ENCODE data around the gene TOB1.
"Not testable (repeated sequence)": the region's sequence is repeated elsewhere in the genome, so short reads cannot be mapped to it uniquely, and the experiment has no call there.

Gene TOB1

DNA sequence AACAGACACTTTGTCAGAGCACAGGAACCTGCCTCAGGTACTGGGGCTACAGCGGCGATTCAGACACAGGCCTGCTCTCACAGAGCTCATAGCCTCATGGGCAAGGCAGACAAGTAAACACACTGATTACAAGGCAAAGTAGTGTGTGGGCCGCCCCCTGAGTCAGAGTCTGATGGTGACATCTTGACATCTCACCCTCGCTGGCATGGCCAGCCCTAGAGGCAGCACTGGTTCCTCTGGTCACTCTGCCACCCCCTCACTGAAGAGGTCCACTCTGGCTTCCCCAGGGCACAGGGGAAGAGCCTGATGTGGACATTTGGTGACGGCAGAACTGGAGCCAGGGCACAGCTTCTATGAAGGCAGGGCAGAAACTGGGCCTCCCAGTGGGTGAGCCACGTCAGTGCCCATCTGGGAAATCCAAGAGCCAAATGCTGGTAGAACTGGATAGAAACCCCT, 32.9 kb upstream of the TOB1 start:
- no peak for DNase-seq (ENCODE audit: extremely low read depth in 1 of 2, low read depth in 1 of 2)

DNA sequence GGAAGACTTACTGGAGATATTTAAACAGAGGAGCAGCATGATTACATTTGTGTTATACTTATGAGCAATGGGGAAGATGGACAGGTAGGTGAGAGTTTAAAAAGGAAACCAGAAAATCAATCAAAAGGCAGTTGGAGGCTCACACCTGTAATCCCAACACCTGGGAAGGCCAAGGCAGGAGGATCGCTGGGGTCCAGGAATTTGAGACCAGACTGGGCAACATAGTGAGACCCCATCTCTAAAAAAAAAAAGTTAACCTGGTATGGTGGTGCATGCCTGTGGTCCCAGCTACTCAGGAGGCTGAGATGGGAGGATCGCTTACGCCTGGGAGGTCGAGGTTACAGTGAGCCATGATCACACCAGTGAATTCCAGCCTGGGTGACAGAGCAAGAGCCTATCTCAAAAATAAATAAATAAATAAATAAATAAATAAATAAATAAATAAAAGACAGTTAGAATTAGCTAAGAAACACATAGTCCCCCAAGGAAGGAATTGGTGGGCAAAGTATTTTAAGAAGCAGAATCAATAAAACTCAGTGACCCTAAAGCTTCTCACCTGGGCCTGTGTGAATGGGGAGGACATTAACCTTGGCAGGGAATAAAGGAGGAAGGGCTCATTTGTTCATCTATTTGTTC, 32.3 kb upstream of the TOB1 start:
- no peak for DNase-seq (ENCODE audit: extremely low read depth in 1 of 2, low read depth in 1 of 2)

DNA sequence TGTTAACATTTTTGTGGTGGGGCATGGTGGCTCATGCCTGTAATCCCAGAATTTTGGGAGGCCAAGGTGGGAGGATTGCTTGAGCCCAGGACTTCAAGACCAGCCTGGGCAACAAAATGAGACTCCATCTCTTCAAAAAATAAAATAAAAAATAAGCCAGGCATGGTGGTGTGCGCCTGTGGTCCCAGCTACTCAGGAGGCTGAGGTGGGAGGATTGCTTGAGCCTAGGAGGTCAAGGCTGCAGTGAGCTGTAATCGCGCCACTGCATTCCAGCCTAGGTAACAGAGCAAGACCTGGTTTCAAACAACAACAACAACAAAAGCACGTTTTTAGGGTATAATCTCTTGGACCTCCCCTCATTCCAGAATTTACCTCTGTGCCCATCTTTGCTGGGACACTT, 28.4 kb upstream of the TOB1 start:
- DNase-seq (ENCODE audit: extremely low read depth in 1 of 2, low read depth in 1 of 2): not testable (repeated sequence)

DNA sequence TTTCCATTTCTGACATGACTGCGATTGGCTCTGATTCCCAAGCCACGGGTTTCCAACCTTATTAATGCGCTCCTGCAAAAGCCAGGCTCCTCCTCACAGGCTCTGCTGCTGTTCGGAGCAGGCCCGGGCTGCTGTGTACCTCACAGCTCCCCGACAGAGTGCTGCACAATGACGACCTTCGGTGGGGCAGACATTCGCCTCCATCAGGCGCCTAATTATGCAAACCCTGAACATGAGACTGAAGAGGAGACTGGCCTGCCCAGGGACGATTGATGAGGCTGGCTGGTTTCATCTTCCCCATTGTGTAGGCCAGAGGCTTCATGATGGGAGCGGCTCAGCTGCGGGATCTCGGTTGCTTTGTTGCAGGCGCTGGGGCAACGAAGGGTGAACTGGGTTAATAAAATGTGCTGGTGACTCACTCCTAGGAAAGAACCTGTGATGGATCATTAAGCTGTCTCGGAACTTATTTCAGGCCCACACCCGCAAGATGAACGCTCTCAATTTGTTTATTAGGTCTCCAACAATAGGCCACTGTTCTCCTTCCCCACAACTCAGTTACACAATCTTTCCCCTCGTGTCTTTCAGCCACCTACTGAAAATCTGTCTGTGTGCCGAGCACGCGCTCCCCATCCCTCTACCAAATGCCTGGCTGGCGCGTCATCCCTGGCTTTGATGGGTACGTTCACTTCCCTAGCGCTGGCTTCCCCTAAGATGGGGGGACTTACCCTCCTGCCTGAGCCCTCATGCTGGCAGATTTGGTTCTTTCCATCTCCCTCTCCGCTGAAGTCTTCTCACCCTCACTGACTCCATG, 27.2 kb upstream of the TOB1 start:
- DNase-seq (ENCODE audit: extremely low read depth in 1 of 2, low read depth in 1 of 2): no peak

DNA sequence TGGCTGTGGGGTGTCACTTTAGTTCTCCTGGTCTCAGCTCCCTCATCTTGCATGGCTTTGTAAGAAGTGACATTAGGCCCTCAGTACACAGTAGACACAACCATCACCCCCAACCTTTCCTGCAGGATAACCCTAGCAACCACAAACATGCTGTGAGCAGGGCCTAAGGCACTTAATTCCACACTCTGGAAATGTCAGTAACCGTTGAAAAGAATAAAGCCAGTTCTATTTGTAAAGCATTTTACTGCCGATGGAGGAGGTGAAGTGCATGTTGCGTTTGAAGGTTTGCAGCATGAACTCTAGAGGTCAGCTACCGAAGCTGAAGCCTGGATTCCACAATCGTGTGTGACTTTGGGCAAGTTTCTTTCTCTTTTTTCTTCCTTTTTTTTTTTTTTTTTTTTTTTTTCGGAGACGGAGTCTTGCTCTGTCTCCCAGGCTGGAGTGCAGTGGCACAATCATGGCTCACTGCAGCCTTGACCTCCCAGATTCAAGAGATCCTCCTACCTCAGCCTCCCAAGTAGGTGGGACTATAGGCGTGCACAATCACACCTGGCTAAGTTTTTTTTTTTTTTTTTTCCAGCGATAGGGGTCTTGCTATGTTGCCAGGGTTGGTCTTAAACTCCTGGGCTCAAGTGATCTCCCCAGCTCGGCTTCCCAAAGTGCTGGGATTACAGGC, 26.1 kb upstream of the TOB1 start:
- DNase-seq (ENCODE audit: extremely low read depth in 1 of 2, low read depth in 1 of 2): no peak

DNA sequence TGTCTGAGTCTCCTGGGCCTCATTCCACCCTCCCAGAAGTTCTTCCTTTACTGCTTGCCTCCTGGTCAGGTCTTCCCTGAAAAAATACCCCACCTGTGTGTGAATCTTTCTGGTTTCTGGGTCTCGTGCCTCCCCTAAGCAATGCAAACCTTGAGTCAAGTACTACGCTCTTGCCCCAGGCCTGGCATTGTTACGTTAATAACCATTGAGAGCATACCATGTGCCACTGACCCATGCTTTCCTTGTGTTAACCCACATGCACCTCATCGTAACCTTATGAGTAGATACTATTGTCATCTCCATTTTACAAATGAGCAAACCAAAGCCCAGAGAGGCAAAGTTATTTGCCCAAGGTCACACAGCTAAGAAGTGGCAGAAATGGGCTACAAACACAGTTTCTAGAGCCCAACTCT, 25.4 kb upstream of the TOB1 start:
- no peak for DNase-seq (ENCODE audit: extremely low read depth in 1 of 2, low read depth in 1 of 2)

DNA sequence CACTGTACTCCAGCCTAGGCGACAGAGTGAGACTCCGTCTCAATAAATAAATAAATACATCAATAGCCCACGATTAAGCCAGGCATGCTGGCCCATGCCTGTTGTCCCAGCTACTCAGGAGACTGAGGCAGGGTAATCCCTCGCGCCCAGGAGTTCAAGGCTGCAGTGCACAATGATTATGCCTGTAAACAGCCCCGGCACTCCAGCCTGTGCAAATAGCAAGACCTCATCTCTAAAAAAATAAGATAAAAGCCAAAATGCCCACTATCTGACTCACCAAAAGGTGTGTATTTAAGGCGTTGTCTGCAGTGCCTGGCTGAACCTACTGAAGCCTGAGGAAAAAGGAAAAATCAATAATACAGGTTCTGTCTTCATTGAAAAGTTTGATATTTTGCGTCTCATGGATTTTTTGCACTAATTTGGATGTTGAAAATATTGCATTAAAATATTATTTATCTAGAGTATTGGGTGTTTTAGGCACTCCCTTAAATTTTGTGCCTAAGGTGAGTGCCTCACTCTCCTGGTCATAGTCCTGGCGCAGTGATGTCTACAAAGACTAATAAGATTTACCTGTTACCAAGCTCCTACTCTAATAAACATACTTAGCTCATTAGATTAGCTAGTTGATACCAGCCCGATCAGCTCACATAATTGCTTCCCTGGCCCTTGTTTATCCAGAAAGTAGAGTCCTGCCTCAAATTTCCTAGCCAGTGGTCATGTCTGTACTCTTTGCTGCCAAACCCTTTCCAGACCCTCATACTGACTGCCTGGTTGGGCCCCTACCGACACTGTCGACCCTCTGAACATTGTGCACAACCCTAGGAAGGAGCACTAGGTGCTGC, 24.7 kb upstream of the TOB1 start:
- no peak for DNase-seq (ENCODE audit: extremely low read depth in 1 of 2, low read depth in 1 of 2)

DNA sequence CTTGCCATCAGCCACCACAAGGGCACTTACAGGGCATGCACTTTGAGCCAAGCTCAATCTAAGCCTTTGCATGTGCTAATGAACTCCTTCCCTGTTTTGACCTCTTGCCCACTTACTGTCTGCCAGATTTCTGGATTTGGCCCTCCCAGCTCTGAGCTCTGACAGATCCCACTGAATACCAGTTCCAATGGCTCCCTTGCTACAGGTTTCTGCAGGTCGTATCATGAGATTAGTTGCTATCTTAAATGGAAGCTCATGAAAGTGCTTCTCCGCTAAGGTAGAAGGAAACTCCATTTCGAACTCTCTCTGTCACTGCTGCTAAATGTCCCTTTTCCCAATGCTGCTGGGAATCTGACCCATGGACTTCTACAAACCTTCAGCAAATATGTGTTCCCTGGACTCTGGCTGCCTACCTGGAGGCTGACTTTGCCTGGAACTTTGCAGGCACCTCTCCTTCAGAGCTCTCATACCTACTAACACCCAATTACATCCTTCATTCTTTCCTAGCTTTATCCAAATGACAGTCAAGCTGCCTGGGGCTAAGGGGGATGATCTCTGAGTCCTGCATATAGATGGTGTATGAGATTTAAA, 23.5 kb upstream of the TOB1 start:
- DNase-seq (ENCODE audit: extremely low read depth in 1 of 2, low read depth in 1 of 2): no peak

DNA sequence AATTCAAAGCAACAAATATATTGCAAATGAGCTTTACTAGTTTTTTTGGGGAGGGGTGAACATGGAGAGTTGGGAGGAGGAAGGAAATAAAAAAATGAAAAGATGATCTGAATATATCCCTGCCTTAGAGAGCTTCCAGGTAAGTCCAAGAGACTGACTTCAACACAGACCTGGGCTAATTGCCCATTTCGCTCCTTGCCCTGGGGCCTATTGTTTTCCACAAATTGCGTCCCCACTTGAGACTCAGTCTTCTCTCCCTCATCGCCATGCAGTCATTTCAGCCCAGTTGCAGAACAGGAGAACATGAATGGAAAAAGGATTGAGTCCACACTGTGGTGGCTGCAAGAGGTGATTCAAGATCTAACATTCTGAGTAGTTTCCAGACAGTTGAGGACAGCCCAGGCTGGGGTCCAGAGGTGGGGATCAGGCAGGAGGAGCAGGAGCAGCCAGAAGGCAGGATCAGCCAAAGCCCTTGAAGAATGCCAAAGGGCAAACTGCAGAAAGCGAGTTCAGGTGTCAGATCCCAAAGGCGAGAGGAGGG, 21.6 kb upstream of the TOB1 start:
- DNase-seq (ENCODE audit: extremely low read depth in 1 of 2, low read depth in 1 of 2): no peak

DNA sequence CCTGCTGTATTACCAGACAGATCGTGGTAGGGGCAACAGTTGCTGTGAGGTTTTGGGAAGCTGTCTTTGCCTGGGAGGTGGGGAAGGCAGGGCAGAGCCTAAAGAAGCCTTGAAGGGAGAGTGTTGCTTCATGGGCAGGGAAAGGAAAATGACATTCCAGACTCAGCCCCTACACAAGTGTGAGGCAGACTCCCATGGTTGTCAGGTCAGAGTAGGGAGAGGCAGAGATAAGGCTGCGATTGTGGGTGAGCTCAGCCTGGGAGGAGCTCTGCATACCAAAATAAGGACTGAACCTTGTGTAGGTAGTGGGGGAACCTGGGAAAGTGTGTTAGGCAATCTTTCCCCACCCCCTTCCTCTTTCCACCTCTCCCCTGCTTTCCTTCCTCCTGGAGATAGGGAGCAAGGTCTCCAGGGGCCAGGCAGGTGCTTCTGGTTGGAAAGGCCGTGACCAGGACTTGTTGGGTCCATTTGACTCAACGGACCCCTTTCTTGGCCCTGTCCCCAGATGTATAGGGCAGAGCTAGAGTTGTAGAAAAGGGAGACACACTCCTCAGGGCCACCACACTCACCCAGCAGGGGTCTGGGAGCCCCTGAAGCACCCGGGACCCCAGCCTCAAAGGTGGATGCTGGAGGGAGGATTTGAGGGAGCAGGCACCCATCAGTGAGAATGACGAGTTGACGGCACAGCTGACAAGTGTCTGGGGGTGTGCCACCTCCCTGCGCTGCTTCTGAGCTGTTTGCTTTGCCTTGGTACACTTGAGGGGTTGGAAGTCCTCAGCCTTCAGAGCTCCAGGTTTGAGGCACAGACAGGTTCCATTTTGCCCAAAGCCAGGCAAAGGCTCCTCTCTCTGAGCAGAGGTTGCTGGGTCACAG, 18.5 kb upstream of the TOB1 start:
- no peak for DNase-seq (ENCODE audit: extremely low read depth in 1 of 2, low read depth in 1 of 2)

DNA sequence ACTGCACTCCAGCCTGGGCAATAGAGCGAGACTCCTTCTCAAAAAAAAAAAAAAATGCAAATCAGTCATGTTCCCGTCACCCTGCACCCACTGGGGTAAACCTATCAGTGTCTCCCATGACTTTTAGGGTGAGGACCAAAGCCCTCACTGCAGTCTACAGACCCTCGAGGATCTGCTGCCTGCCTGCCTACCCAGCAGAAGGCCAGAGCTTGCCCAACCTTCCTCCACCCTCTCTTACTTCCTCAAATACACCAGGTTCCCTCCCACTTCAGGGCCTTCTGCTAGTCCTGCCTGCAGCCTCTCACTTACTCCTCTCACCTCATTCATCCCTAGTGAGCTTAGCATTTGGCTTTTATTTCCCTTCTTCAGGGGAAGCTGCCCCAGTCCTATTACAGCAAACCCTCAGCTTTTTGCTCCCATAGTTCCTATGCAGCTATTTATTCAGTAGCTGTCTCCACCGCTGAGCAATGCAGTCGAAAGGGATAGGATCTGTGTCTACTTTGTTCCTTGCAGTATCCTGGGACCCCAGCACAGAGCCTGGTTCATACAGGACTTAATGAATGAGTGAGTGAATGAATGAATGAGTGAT, 17.8 kb upstream of the TOB1 start:
- no peak for DNase-seq (ENCODE audit: extremely low read depth in 1 of 2, low read depth in 1 of 2)

DNA sequence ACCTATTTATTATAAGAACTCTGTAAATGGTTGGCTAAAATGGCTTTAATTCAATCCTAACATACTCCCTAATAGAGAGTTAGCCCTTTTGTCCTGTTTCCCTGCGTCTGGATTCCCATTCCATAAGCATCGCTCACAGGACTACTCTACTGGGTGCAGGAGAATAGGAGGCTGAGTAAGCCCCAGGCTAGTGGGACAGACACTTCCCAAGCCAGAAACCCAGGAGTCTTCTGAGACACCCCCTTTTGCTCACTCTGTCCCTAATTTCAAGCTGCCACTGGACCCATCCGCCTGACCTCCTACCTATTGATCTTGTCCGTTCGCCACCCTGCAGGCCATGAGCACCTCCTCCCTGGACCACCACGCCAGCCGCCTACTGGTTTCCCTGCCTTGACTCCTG, 16.7 kb upstream of the TOB1 start:
- DNase-seq (ENCODE audit: extremely low read depth in 1 of 2, low read depth in 1 of 2): no peak

DNA sequence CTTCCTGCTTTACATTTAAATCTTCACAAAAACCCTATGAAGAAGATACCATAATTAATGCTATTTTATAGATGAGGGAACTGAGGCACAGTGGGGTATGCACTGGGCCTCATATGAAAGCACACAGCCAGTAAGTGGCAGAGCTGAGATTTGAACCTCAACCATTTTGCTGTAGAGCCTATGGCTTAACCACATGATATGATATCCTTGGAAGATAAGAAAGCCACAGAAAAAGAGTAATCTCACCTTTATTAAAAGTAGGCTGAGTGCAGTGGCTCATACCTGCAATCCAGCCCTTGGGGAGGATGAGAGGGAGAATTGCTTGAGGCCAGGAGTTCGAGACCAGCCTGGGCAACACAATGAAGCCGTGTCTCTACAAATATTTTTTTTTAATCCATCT, 15.0 kb upstream of the TOB1 start:
- no peak for DNase-seq (ENCODE audit: extremely low read depth in 1 of 2, low read depth in 1 of 2)

DNA sequence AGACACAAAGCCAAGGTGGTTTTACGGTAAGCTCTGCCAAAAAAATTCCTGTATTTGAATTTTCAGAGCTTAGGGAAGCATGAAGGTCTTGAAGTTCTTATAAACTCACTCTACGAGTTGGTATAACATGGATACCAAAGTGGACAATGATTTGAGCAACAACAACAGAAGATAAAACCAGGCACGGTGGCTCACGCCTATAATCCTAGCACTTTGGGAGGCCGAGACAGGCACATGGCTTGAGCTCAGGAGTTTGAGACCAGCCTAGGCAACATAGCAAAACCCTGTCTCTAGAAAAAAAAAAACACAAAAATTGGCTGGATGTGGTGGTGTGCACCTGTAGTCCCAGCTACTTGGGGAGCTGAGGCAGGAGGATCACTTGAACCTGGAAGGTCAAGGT, 12.9 kb upstream of the TOB1 start:
- no peak for DNase-seq (ENCODE audit: extremely low read depth in 1 of 2, low read depth in 1 of 2)

DNA sequence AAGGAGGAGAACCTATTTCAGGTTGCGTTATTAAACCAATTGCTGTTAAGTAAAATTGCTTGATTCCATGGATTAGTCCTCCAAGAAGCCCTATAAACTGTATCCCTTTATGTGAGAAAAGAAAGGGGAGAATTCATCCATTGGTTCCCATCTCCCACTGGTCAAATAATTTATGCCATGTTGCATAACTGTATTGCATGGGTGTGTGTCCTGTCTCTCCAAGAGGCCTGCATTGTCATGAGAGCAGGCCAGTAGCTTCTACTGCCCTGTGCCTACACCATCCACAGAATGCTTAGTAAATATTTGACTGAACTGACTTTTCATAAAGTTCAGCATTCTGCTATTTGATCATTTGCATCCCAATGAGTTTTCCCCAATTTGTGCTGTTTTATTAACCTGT, 11.7 kb upstream of the TOB1 start:
- no peak for DNase-seq (ENCODE audit: extremely low read depth in 1 of 2, low read depth in 1 of 2)

DNA sequence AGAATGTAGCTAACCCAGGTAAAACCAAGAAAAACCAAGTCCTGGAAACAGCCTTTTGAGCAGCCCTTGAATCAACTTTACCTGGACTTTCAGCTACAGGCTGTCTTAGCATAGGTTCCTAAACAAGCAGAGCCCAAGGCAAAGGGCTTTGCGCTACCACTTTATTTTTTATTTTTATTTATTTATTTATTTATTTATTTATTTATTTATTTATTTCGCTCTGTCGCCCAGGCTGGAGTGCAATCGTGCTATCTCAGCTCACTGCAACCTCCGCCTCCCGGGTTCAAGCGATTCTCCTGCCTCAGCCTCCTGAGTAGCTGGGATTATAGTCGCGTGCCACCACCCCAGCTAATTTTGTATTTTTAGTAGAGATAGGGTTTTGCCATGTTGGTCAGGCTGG, 10.9 kb upstream of the TOB1 start:
- DNase-seq (ENCODE audit: extremely low read depth in 1 of 2, low read depth in 1 of 2): not testable (repeated sequence)

DNA sequence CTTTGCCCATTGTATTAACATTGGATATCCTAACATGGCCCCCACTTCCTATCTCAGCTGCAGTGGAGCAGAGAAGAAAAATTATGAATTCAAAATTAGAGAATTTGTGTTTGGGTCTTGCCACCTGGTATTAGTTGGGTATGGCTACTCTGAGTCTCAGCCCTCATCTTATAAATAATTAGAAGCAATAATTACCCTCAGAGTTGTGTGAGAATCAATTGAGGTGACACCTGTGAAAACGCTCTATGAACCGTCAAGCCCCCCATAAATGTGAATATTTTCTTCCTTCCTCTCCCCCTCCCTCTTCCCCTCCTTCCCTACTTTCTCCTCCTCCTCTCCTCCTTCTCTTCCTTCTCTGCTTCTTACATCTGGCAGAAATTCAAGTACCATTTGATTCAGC, 8.9 kb upstream of the TOB1 start:
- no peak for DNase-seq (ENCODE audit: extremely low read depth in 1 of 2, low read depth in 1 of 2)

DNA sequence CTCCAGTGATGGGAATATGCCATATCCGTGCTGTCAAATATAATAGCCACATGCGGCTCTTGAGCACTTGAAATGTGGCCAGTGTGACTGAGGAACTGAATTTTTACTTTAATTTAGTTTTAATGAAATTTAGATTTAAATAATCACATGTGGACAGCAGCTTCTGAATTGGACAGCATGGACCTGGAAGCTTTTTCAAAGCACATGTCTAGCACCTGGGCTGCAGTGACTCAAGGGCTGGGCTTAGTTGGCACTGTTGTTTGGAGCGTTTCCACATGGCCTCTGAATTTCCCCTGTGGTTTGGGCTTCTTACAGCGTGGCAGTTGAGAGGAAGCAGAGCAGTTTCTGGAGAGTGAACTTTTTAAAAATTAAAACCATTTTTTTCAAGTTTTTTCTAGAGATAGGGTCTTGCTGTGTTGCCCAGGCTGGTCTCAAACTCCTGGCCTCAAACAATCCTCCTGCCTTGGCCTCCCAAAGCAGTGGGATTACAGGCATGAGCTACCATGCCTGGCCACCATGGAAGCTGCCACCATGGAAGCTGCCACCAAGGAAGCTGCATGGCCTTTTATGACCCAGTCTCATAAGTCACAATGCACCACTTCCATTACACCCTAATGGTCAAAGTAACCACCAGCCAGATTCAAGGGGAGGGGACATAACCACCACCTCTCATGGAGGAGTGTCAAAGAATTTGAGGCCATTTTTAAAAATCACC, 6.7 kb upstream of the TOB1 start:
- DNase-seq (ENCODE audit: extremely low read depth in 1 of 2, low read depth in 1 of 2): peak in 1 of 2 donors; percentile 30
